ENCODE measurements around the gene PRR19.

PRR19 gene

GRCh38 chr19:42353341-42354015 is 51.5 kb downstream of the PRR19 start:
- DNase-seq: no peak

- no peak for DNase-seq
Measured at GRCh38 chr19:42355896-42356295, 54.0 kb downstream of the PRR19 start.

- no peak for DNase-seq
Measured at GRCh38 chr19:42356686-42357085, 54.8 kb downstream of the PRR19 start.

GRCh38 chr19:42357290-42357689 is 55.4 kb downstream of the PRR19 start:
- no peak for DNase-seq

Measured in NK-92 treated with Interleukin-12 subunit alpha and Interleukin-12 subunit beta, amount 100 ng/mL, for 24 hours (cell line).